Endothelial cell of umbilical vein (primary cell): ENCODE data around the gene CSGALNACT2.

Experiments used
- JUN ChIP-seq: IDR thresholded peaks from 2 replicates; pipeline ENCODE4 v1.6.1; 2011; ENCODE audit warnings: borderline replicate concordance, low read depth; ENCODE audit not compliant: insufficient read length, insufficient read depth
- POLR2AphosphoS5 ChIP-seq: IDR thresholded peaks from 2 replicates; pipeline ENCODE4 v1.6.1; 2012; ENCODE audit warnings: low read depth, mild to moderate bottlenecking, control low read depth, low read length, moderate library complexity; ENCODE audit not compliant: insufficient read depth
- TF ChIP-seq, protein P1 (sequence below), 2 donors: IDR thresholded peaks; 1 replicate in 1 of 2; 2 replicates in 1 of 2; pipeline ENCODE4 v1.5.1; 2011; ENCODE audit warnings: low read length in 2 of 2, mild to moderate bottlenecking in 2 of 2, moderate library complexity in 2 of 2, control low read depth in 1 of 2, inconsistent platforms in 1 of 2, low read depth in 1 of 2; ENCODE audit not compliant: insufficient read depth in 1 of 2; ENCODE audit errors: extremely low read depth in 1 of 2

DNA sequence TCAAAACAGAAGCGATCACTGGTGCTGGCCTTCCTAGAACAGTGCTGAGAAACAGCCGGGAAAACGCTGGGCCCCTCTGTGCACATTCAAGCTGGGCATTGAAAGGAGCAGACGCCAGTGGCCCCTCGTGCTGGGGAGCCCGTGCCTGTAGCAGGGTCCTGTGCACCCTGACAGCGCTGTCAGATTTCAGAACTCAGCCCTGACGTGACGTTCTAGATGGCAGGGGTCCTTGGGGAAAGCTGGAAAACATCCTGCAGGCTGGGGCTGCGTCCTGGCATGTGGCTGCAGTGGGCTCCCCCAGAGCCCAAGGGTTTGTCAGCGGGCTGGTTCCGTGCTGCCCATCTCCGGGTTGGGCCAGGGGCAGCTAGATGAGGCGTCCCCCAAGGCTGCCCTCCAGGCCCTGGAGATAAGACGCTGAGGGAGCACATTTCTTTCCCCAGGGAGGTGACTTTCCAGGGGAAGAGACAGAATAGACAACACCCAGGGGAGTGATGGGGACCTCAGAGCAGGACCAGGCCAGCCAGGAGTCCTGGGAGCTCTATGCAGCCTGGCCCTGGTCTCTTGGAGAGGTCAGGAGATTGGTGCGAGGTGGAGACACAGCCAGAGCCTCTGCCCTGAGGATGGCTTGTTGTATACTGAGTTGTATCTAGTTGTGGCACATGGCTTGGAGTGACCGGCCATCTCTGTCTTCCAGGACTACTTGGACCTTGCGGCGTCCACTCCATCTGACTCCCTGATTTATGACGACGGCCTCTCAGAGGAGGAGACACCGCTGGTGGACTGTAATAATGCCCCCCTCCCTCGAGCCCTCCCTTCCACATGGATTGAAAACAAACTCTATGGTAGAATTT lies 12.1 kb upstream of the CSGALNACT2 start:
- TF ChIP-seq, protein P1, sequence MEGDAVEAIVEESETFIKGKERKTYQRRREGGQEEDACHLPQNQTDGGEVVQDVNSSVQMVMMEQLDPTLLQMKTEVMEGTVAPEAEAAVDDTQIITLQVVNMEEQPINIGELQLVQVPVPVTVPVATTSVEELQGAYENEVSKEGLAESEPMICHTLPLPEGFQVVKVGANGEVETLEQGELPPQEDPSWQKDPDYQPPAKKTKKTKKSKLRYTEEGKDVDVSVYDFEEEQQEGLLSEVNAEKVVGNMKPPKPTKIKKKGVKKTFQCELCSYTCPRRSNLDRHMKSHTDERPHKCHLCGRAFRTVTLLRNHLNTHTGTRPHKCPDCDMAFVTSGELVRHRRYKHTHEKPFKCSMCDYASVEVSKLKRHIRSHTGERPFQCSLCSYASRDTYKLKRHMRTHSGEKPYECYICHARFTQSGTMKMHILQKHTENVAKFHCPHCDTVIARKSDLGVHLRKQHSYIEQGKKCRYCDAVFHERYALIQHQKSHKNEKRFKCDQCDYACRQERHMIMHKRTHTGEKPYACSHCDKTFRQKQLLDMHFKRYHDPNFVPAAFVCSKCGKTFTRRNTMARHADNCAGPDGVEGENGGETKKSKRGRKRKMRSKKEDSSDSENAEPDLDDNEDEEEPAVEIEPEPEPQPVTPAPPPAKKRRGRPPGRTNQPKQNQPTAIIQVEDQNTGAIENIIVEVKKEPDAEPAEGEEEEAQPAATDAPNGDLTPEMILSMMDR (IDR thresholded peaks at IDR 0.05; ENCODE audit: extremely low read depth in 1 of 2, insufficient read depth in 1 of 2, low read depth in 1 of 2, low read length in 2 of 2), result no peak
- TF ChIP-seq JUN (no peak), POLR2AphosphoS5 (no peak)
